ENCODE results near the gene EMILIN2.
"Not testable (repeated sequence)": the region's sequence is repeated elsewhere in the genome, so short reads cannot be mapped to it uniquely, and the experiment has no call there.

EMILIN2 gene

DNA sequence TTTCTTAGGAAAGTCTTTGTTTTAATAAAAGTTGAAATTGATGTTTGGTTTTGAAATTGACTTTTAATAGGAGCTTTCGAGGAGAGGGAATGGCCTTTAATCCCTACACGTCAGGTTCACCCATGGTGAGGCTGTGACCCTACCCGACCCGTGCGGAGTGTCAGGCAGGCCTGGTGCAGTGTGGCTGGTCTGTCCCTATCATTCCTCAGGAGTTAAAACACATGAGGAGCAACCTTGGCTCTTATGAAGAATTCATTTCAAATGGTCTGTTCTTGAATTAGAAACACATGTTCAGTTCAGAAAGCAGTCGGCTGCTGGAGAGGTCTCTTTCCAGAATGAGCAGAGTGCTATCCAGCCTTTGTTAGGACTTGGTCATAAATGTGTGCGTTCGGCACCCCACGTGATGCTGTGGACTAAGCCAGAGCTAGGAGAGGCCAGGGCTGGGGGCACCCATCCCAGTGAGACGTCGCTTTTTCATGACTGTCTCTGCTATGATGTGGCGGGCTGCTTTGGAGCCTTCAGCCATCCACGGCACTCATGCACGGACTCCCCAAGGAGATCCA, 54.7 kb downstream of the EMILIN2 start:
- DNase-seq = no peak

GRCh38 chr18:2902327-2902726, 55.5 kb downstream of the EMILIN2 start:
- no peak for DNase-seq

DNA sequence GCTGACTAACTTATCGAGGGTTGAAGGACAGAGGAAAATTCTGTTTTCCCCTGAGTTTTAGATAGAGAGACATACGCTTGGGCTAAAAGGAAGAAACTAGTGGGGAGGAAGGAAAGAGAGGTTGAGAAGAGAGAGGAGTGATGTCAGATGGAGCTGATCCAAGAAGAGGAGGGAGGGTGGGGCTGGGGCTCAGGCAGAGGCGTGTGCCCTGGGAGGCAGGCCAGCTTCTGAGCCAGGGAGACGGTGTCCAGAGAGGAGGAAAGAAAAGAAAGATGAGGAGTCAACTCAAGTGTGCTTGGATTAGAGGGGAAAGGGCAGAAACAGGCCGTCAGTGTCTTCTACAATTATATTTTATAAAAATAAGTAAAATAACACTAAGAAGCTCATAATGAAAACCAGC, 56.2 kb downstream of the EMILIN2 start:
- DNase-seq = peak; percentile 55

DNA sequence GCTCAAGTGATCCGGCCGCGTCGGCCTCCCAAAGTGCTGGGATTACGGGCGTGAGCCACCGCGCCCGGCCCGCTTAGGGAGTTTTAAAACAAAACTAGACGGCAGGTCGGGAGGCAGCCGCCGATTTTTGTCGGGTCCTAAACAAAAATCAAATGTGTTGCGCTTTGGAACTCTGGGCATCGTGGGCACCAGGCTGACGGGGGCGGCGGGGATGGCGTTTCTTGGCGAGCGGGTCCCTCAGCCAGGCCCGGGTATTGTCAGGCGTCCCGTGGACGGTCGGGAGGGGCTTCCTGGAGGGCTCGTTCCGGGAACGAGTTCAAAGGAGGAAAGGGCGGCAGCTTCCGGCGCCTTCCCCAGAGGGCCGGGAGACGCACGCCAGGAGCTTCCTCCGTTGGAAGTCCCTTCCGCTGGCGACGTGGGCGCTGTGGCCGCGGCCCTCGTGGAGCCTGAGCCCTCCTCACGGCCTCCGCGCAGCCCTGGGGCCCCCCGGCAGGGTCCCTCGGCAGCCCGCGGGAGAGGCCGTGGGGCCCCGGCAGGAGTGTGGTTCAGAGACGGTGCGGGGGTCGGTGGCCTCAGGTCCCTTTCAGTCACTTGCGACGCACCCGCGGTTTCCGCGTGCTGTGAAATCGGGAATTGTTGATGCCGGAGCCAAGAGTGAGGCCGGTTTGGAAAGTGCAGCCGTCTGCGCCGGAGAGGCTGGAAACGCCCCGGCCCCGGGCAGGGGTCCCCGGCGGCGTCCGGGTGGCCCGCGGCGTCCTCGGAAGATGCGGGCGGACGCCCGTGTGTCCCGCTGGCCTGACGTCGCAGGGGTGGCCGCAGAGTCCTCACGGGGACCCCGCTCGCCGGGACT, 59.3 kb downstream of the EMILIN2 start:
- peak; percentile 89 for DNase-seq

DNA sequence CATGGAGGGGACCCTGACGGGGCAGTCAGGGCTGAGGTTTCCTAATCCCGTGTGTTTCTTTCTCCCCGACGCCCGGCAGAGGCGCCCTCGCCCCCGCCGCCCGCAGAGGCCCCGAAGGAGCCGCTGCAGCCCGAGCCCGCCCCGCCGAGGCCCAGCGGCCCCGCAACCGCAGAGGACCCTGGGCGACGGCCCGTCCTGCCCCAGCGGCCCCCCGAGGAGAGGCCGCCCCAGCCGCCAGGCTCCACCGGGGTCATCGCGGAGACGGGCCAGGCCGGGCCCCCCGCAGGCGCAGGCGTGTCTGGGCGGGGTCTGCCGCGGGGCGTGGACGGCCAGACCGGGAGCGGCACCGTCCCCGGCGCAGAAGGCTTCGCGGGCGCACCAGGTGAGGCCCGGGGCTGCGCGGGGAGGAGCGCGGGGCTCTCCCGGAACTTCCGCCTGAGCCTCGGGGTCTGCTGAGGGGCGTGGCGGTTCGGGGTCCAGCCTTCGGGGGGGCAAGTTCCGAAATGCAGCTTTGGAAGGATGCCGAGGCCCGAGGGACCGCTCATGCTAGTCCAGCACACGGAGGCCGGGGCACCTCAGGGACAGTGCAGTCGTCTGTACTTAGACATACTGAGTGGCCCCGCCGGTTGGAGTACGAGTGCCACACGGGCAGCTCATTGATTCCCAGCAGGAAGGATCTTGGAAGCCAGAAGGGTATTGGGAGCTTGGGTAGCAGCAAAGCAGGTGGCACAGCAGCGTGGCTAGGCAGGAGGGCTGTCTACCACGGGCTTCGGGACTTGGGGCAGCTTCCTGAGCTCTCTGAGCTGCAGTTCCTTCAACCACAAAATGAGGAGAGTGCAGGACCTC, 60.1 kb downstream of the EMILIN2 start:
- DNase-seq = peak; percentile 80

- DNase-seq = no peak
These were observed 60.8 kb downstream of the EMILIN2 start for GRCh38 chr18:2907550-2908135.

- no peak for DNase-seq
These were observed 61.5 kb downstream of the EMILIN2 start for GRCh38 chr18:2908166-2908945.

DNA sequence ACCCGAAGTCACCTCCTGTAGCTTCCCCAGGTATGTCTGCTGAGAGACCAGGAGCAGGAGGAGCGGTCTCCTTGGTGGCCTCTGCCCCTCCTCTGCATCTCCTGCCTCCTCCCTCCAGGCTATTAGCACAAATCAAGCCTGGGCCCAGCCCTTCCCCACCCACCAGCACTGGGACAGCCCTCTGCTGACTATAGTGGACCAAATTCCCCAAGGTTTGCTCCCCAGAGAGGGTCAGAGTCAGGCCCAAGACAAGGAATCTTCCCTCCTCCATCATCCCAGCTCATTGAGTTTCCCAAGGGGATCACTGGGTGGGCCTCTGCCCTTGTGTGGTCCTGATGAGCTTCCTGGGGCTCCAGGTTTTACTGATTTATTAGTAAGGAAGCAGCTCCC, 62.1 kb downstream of the EMILIN2 start:
- no peak for DNase-seq

GRCh38 chr18:2909431-2910140, 62.8 kb downstream of the EMILIN2 start:
- no peak for DNase-seq

- no peak for DNase-seq
These were observed 63.5 kb downstream of the EMILIN2 start for GRCh38 chr18:2910261-2910660.

DNA sequence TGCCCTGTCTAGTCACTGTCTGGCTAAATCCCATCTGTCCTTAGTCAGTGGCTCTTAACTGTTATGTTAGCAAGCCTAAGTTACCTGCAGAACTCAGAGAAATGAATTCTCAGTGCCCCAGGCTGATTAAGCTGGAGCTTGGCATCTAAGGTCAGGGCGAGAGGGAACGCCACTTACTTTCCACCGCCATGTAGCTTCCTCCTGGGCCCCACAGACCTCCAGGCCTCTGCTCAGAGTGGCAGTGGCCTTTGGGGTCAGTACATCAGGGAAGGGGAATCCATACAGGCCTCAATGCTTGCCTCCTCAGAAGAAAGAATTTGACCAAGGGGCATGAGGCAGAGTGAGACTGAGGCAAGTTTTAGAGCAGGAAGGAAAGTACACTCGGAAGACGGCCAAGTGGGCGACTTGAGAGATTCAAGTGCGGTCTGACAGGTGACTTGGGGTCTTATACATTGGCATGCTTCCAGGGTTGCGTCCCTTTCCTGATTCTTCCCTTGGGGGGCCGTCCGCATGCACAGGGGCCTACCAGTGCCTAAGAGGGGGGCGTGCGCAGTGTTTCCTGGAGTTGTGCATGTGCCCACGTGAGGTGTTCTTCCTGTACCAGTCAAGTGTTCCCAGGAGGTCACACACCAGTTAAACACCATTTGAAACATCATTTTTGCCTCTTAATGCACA, 64.1 kb downstream of the EMILIN2 start:
- no peak for DNase-seq

DNA sequence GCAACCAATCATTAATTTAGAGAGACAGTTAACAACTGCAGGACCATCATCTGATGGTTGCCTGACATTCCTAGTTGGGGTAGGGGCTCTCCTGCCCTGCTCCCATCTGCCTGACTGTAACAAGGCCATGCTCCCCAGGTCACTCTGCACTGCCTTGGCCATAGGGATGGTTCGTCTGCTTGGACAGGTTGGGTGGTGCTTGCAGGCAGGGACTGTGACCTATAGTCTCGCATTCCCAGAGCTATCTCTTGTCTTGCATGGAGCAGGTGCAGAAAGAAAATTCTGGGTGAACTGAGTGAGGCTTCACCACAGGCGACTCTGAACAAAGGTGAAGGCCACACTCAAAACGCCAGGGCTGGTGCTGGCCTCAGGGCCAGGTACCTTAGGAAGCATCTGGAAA, 64.7 kb downstream of the EMILIN2 start:
- no peak for DNase-seq

GRCh38 chr18:2912357-2913299, 65.8 kb downstream of the EMILIN2 start:
- DNase-seq = no peak

DNA sequence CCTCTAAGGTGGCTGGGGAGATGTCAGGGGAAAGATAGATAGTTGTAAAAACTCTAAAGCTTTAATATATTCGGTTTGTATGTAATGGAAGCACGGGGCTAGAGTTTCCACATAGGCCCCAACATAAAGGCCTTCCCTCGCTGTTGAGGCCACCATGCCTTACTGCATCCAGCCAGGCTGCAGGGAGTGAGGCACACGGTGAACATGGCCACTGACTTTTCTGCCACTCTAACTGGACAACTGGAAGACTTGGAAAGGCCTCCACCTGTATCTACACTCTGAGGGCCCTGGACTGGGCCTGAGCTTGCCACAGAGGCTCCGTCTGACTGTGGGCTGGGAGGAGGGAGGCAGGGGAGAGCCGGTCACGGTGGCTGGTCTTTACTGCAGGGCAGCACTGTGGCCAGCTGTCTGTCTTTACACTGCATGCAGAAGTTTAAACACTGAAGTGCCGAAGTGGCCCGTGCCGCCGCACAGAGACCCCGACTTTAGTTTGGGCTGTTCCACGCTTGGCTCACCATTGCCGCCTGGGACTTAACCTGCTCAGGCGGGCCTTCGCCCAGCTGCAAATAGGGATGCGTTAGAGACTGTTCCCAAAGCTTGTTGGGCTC, 66.7 kb downstream of the EMILIN2 start:
- no peak for DNase-seq

DNA sequence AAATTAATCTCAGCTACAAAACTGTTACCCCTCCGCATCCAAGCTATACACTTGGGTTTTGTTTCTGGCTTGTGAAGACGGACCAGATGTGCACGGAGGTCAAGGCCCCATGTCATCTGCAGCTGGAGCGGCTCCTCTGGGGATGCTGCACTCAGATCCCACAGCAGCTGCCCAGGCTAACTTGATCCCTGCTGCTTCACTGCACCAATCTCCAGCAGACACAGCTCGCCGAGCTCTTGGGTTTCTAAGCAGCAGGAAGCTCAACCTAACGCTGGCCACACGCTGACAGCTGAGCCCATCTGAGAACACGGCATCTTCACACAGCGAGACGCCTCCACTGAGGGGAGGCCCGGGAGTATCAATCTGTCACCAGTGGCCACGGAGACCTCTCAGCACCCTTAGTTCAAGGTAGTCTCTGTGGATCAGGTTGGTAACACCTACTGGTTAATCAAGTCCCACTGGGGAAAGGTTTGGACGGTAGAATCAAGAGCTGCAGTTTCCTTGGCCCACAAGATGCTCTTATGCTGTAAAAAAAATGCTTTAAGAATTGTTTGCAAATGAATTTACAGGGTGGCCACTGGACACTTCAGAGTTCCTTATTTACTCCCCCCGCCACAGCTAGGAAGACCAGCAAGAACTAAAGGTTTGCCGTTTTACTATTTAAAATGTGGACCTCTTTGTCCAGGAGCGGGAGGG, 67.5 kb downstream of the EMILIN2 start:
- DNase-seq = no peak

DNA sequence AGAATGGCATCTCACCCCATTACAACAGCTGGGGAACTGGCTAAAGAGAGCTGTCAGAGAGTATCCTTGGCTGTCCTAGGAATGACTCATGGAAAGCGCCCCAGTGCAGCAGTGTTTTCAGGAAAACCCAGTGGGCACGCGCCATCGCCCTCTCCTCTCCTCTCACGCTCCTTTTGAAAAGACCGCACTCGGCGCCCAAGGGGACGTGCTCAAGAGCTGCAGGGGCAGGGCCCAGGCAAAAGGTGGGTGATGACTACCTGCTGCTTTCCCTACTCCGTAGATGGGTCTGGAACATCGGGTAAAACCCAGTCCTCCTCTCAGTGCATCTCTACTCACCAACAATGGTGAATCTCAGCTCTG, 68.1 kb downstream of the EMILIN2 start:
- DNase-seq = no peak

GRCh38 chr18:2915486-2915885, 68.7 kb downstream of the EMILIN2 start:
- DNase-seq = not testable (repeated sequence)

DNA sequence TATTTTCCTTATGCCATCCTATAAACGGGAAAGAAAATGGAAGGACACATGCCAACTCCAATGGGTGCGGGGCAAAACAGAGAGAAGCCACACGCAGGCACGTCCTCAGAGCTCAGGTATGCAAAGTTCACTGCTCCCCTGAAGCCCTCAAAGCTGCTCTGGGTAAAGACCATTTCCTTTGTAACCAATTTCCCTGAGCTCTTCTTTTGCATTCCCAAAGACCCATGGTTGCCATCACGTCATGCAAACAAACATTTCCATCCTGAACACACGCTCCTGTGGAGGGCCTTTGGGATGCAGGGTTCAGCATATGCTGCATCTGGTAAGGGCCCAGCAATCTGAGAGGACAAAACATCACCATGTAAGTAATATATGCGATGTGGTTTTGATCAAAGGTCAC, 69.4 kb downstream of the EMILIN2 start:
- DNase-seq = no peak

All from NCI-H69 (cell line).